DOHH2 (cell line): ENCODE data around the gene EFCAB5.

Source experiments
- H3F3A ChIP-seq: fragments of 200-600 bp; sonication (generic), shearing (Covaris generic); 2 replicates; pipeline ENCODE4 v1.6.0; 2016; ENCODE audit warnings: antibody characterized with exemption, mild to moderate bottlenecking; ENCODE audit not compliant: control insufficient read depth, insufficient read depth
- H3K27ac ChIP-seq: fragments of 200-600 bp; sonication (generic); 2 replicates; pipeline ENCODE4 v1.5.1; 2014; ENCODE audit warnings: low read depth, mild to moderate bottlenecking, low read length, moderate library complexity
- H3K27me3 ChIP-seq: fragments of 200-600 bp; sonication (generic); 2 replicates; pipeline ENCODE4 v1.6.1; 2014; ENCODE audit warnings: mild to moderate bottlenecking, low read length, mixed read lengths; ENCODE audit not compliant: control insufficient read depth
- H3K36me3 ChIP-seq: fragments of 200-600 bp; sonication (generic); 2 replicates; pipeline ENCODE4 v1.6.1; 2014; ENCODE audit warnings: mild to moderate bottlenecking, low read length, moderate library complexity, mixed read lengths; ENCODE audit not compliant: control insufficient read depth
- H3K4me1 ChIP-seq: fragments of 200-600 bp; sonication (generic); 2 replicates; pipeline ENCODE4 v1.6.1; 2014; ENCODE audit warnings: mild to moderate bottlenecking, low read length, mixed read lengths; ENCODE audit not compliant: control insufficient read depth
- H3K4me2 ChIP-seq: fragments of 200-600 bp; sonication (generic); 2 replicates; pipeline ENCODE4 v1.6.0; 2014; ENCODE audit warnings: mild to moderate bottlenecking, low read length, moderate library complexity
- H3K4me3 ChIP-seq: fragments of 200-600 bp; sonication (generic); 2 replicates; pipeline ENCODE4 v1.5.1; 2014; ENCODE audit warnings: mild to moderate bottlenecking, low read length, mixed read lengths
- H3K79me2 ChIP-seq: fragments of 200-600 bp; sonication (generic); 2 replicates; pipeline ENCODE4 v1.6.1; 2014; ENCODE audit warnings: mild to moderate bottlenecking, low read length, mixed read lengths; ENCODE audit not compliant: control insufficient read depth
- H3K9me2 ChIP-seq: fragments of 200-600 bp; sonication (generic); replicated peaks from 2 replicates; pipeline ENCODE4 v1.6.1; 2014; ENCODE audit warnings: mild to moderate bottlenecking, low read length, mixed read lengths; ENCODE audit not compliant: control insufficient read depth
- H3K9me3 ChIP-seq: fragments of 200-600 bp; sonication (generic); 2 replicates; pipeline ENCODE4 v1.6.1; 2014; ENCODE audit warnings: antibody characterized with exemption, low read length, mixed read lengths; ENCODE audit not compliant: control insufficient read depth, insufficient read depth
- H4K20me1 ChIP-seq: fragments of 200-600 bp; sonication (generic); 2 replicates; pipeline ENCODE4 v1.6.0; 2014; ENCODE audit warnings: low read depth, mild to moderate bottlenecking, antibody characterized with exemption, low read length, moderate library complexity; ENCODE audit not compliant: control insufficient read depth, insufficient read depth
- EZH2phosphoT487 ChIP-seq: fragments of 200-600 bp; sonication (generic); IDR thresholded peaks from 2 replicates; pipeline ENCODE4 v1.6.1; 2017; ENCODE audit warnings: borderline replicate concordance, mild to moderate bottlenecking, antibody characterized with exemption, low read length, moderate library complexity, mixed read lengths
- TF ChIP-seq, protein P1 (sequence below): fragments of 200-600 bp; sonication (generic); IDR thresholded peaks from one replicate; pipeline ENCODE4 v1.5.1; 2014; ENCODE audit warnings: antibody characterized with exemption, mild to moderate bottlenecking, low read depth, low read length; ENCODE audit not compliant: poor library complexity, severe bottlenecking

EFCAB5 gene

DNA sequence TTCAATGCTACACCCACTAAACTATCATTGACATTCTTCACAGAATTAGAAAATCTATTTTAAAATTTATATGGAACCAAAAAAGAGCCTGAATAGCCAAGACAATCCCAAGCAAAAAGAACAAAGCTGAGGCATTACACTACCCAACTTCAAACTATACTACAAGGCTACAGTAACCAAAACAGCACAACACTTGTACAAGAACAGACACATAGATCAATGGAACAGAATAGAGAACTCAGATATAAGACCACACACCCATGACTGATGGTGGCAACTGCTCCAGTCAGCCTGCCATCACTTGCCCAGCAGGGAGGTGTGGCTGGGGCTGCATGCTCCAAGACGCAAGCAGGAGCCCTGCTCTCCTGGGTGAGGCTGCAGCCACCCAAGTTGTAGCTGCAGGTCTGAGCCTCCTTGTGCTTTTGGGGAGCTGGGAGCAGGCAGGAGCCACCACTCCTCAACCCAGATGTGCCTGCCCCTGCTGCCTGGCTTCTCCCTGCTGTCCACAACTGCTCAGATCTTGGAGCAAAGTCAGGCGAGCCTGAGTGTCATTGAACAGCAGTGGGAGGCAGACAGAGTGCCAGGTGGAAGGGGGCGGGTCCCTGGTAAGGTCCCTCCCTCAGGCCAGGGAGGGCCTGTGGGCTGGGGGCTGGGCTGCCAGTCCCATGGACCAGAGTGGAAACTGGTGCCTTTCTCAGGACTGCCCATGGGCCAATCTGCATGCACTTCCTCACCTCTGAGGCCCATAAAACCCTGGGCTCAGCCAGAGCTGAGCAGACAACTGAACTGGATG is 36.2 kb upstream of the EFCAB5 start:
- Histone ChIP-seq H3K9me2 (no peaks in the 10 kb centered on the region), H3K9me3 (peaks cover 24% of the 10 kb centered on the region), H3K27ac (no peak overlapping the region), H3K27me3 (no peaks in the 10 kb centered on the region), H3K79me2 (peaks cover 83% of the 10 kb centered on the region), H3K4me3 (no peak overlapping the region), H3F3A (no peaks in the 10 kb centered on the region), H4K20me1 (no peaks in the 10 kb centered on the region), H3K4me1 (peaks cover 3% of the 10 kb centered on the region; the same call in 1 of the 2 replicates), H3K4me2 (no peak overlapping the region), H3K36me3 (peaks cover 17% of the 10 kb centered on the region; the same call in 1 of the 2 replicates)
- TF ChIP-seq, protein P1, sequence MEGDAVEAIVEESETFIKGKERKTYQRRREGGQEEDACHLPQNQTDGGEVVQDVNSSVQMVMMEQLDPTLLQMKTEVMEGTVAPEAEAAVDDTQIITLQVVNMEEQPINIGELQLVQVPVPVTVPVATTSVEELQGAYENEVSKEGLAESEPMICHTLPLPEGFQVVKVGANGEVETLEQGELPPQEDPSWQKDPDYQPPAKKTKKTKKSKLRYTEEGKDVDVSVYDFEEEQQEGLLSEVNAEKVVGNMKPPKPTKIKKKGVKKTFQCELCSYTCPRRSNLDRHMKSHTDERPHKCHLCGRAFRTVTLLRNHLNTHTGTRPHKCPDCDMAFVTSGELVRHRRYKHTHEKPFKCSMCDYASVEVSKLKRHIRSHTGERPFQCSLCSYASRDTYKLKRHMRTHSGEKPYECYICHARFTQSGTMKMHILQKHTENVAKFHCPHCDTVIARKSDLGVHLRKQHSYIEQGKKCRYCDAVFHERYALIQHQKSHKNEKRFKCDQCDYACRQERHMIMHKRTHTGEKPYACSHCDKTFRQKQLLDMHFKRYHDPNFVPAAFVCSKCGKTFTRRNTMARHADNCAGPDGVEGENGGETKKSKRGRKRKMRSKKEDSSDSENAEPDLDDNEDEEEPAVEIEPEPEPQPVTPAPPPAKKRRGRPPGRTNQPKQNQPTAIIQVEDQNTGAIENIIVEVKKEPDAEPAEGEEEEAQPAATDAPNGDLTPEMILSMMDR, result no peak
- no peak for TF ChIP-seq EZH2phosphoT487

DNA sequence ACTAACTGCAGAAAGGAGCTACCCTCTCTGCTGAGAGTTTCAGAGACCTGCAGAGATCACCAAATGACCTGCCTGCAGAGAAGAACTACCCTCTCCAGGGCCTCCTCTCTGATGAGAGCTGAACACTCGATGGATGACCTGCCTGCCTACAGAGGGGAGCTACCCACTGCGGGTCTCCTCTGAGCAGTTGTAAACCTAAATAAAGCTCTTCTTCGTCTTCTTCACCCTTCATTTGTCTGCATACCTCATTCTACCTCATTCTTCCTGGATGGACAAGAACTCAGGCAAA is 35.6 kb upstream of the EFCAB5 start:
- Histone ChIP-seq H4K20me1 (no peaks in the 10 kb centered on the region), H3K27ac (no peak overlapping the region), H3K4me3 (no peak overlapping the region), H3K9me3 (peaks cover 24% of the 10 kb centered on the region), H3K4me1 (peaks cover 3% of the 10 kb centered on the region; the same call in 1 of the 2 replicates), H3K79me2 (peaks cover 87% of the 10 kb centered on the region), H3K9me2 (no peaks in the 10 kb centered on the region), H3K4me2 (no peak overlapping the region), H3F3A (no peaks in the 10 kb centered on the region), H3K36me3 (peaks cover 17% of the 10 kb centered on the region; the same call in 1 of the 2 replicates), H3K27me3 (no peaks in the 10 kb centered on the region)
- no peak for TF ChIP-seq EZH2phosphoT487
- TF ChIP-seq, protein P1, result no peak

DNA sequence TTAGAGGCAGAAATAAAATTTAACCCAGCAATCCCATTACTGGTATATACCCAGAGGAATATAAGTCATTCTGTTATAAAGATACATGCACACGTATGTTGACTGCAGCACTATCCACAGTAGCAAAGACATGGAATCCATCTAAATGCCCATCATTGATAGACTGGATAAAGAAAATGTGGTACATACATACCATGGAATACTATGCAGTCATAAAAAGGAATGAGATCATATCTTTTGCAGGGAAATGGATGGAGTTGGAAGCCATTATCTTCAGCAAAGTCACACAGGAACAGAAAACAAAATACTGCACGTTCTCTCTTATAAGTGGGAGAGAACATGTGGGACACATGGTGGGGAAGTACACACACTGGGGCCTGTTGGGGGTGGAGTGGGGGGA is 34.5 kb upstream of the EFCAB5 start:
- TF ChIP-seq, protein P1, result no peak
- H3K79me2 ChIP-seq, result peaks cover 90% of the 10 kb centered on the region

More for the DNA sequence above, 34.5 kb upstream of the EFCAB5 start:
- Histone ChIP-seq H3K4me1 (no peaks in the 10 kb centered on the region), H4K20me1 (no peaks in the 10 kb centered on the region), H3K27me3 (no peaks in the 10 kb centered on the region), H3K27ac (no peak overlapping the region), H3F3A (no peaks in the 10 kb centered on the region), H3K9me3 (peaks cover 24% of the 10 kb centered on the region), H3K4me2 (no peak overlapping the region), H3K9me2 (no peaks in the 10 kb centered on the region), H3K4me3 (no peak overlapping the region), H3K36me3 (peaks cover 17% of the 10 kb centered on the region)
